GM23248 (cell line): ENCODE measurements around the gene SGCE. TPM values are rescaled to one million over a fixed set of nuclear protein-coding genes. Genes with fewer than 3 reads are reported as not detected.

Experiments
- DNase-seq: peaks from one replicate; pipeline ENCODE4 v3.0.0-alpha.2; 2015
- H2AFZ ChIP-seq: fragments of 200-600 bp; sonication (generic); 2 replicates; pipeline ENCODE4 v1.6.1; 2016; ENCODE audit warnings: antibody characterized with exemption
- H3F3A ChIP-seq: fragments of 200-600 bp; sonication (generic); 2 replicates; pipeline ENCODE4 v1.6.1; 2016; ENCODE audit warnings: mild to moderate bottlenecking, antibody characterized with exemption, mixed run types; ENCODE audit not compliant: insufficient read depth
- H3K27ac ChIP-seq: fragments of 200-600 bp; sonication (generic); 2 replicates; pipeline ENCODE4 v1.5.1; 2016; ENCODE audit warnings: mild to moderate bottlenecking
- H3K27me3 ChIP-seq: fragments of 200-600 bp; sonication (generic); replicated peaks from 2 replicates; pipeline ENCODE4 v1.6.1; 2016; ENCODE audit warnings: mild to moderate bottlenecking; ENCODE audit not compliant: insufficient read depth
- H3K36me3 ChIP-seq: fragments of 200-600 bp; sonication (generic); 2 replicates; pipeline ENCODE4 v1.6.1; 2016; ENCODE audit warnings: low read depth, mild to moderate bottlenecking
- H3K4me1 ChIP-seq: fragments of 200-600 bp; sonication (generic); 2 replicates; pipeline ENCODE4 v1.6.1; 2016; ENCODE audit warnings: mild to moderate bottlenecking; ENCODE audit not compliant: insufficient read depth
- H3K4me2 ChIP-seq: fragments of 200-600 bp; sonication (generic); one replicate; pipeline ENCODE4 v1.6.1; 2016; ENCODE audit warnings: mild to moderate bottlenecking; ENCODE audit not compliant: unreplicated experiment
- H3K4me3 ChIP-seq: fragments of 200-600 bp; sonication (generic); 2 replicates; pipeline ENCODE4 v1.5.1; 2016; ENCODE audit warnings: mild to moderate bottlenecking
- H3K79me2 ChIP-seq: fragments of 200-600 bp; sonication (generic); 2 replicates; pipeline ENCODE4 v1.6.1; 2016; ENCODE audit warnings: mild to moderate bottlenecking; ENCODE audit not compliant: insufficient read depth
- H3K9ac ChIP-seq: fragments of 200-600 bp; sonication (generic); 2 replicates; pipeline ENCODE4 v1.6.1; 2016; ENCODE audit warnings: mild to moderate bottlenecking
- H3K9me2 ChIP-seq: fragments of 200-600 bp; sonication (generic); 2 replicates; pipeline ENCODE4 v1.6.1; 2016; ENCODE audit warnings: mixed run types, mild to moderate bottlenecking, moderate library complexity; ENCODE audit not compliant: insufficient read depth
- H3K9me3 ChIP-seq: fragments of 200-600 bp; sonication (generic); one replicate; pipeline ENCODE4 v1.6.1; 2017; ENCODE audit warnings: low read depth
- H4K20me1 ChIP-seq: fragments of 200-600 bp; sonication (generic); 2 replicates; pipeline ENCODE4 v1.6.0; 2016; ENCODE audit not compliant: insufficient read depth
- EZH2 ChIP-seq: fragments of 200-600 bp; sonication (generic); IDR thresholded peaks from 2 replicates; pipeline ENCODE4 v1.6.1; 2018; ENCODE audit warnings: antibody characterized with exemption, mild to moderate bottlenecking; ENCODE audit not compliant: insufficient read depth, poor library complexity, severe bottlenecking
- EZH2phosphoT487 ChIP-seq: fragments of 200-600 bp; sonication (generic); IDR thresholded peaks from 2 replicates; pipeline ENCODE4 v1.6.1; 2018; ENCODE audit warnings: antibody characterized with exemption, moderate library complexity, mild to moderate bottlenecking, low read depth; ENCODE audit not compliant: insufficient read depth
- WGBS, 2 experiments: methylation state at CpG; one replicate each; pipeline ENCODE4 v1.1.6; 2015 to 2017; ENCODE audit warnings: low lambda C conversion rate in 2 of 2, low coverage in 1 of 2; ENCODE audit errors: missing lambda C conversion rate in 2 of 2; 5-methylcytosine and 5-hydroxymethylcytosine counted together
- in situ Hi-C: fragments of 300-500 bp; cut with MboI; formaldehyde crosslinking; loops from 2 replicates; pipeline ENCODE4 v1.15.0; 2020
- polyA plus RNA-seq: library from polyadenylated mRNA; unstranded; fragments of >200 nt; fragmentation: Nextera tagmentation; extraction: Ambion mirVana; gene quantifications from 2 replicates; pipeline ENCODE4 v1.2.1, GENCODE V29; 2016
- total RNA-seq: library from RNA; depleted of rRNA; stranded (reverse); fragments of >200 nt; shearing (Covaris generic); gene quantifications from 2 replicates; pipeline ENCODE4 v1.2.3, GENCODE V29; 2014

SGCE gene
- total and polyA plus RNA-seq, 2 experiments from 2014 or later, result 71.4 to 120 TPM

DNA sequence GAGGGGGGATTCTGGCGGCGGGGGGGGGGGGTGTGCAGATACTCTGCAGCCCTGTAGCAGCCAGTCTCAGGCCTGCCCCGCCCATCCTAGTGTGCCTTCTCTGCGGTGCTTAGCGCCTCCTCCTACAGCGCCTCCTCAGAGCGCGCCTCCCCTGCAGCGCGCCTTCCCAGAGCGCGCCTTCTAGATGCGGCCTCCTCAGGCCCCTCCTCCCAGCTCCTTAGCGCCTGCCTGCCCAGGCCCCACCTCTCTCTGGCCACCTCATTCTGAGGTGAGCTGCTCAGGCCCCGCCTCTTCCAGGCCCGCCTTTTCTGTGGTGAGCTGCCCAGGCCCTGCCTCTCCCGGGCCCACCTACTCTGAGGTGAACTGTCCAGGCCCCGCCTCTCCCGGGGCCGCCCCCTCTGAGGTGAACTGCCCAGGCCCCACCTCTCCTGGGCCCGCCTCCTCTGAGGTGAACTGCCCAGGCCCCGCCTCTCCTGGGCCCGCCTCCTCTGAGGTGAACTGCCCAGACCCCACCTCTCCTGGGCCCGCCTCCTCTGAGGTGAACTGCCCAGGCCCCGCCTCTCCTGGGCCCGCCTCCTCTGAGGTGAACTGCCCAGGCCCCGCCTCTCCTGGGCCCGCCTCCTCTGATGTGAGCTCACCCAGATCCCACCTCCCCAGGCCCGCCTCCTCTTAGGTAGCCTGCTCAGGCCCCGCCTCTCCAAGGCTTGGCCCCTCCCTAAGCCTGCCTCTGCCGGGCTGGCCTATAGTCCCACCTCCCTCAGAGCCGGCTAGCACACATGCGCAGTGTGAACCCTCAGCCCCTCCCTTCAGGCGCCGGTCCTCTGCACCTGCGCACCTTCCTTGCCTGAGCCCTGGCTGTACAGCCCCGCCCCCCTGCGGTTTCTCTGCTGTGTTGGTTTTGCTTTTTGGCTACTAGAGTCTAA is 2.1 kb upstream of the SGCE start:
- peak overlapping the region; percentile 33 for H3K4me2 ChIP-seq
- peak overlapping the region; percentile 89 for H3K4me3 ChIP-seq
- no peaks in the 10 kb centered on the region for H3K9me3 ChIP-seq
- TF ChIP-seq EZH2phosphoT487, result no peak
- no peak for TF ChIP-seq EZH2
- H3K79me2 ChIP-seq, result peaks cover 18% of the 10 kb centered on the region
- no peak overlapping the region for H3K9ac ChIP-seq
- no peak overlapping the region for H3K27ac ChIP-seq
- H4K20me1 ChIP-seq, result no peaks in the 10 kb centered on the region
- WGBS, 2 experiments, result 45 to 67% methylated on average over 15 to 38 of the region's 38 CpGs
- no peaks in the 10 kb centered on the region for H3K4me1 ChIP-seq
- no peaks in the 10 kb centered on the region for H3K9me2 ChIP-seq
- H3K27me3 ChIP-seq, result no peaks in the 10 kb centered on the region
- in situ Hi-C loops, result no loop called here
- peak overlapping the region; percentile 62; the same call in 1 of the 2 replicates for H2AFZ ChIP-seq
- no peaks in the 10 kb centered on the region for H3F3A ChIP-seq
- DNase-seq, result peak; percentile 92
- H3K36me3 ChIP-seq, result no peaks in the 10 kb centered on the region

DNA sequence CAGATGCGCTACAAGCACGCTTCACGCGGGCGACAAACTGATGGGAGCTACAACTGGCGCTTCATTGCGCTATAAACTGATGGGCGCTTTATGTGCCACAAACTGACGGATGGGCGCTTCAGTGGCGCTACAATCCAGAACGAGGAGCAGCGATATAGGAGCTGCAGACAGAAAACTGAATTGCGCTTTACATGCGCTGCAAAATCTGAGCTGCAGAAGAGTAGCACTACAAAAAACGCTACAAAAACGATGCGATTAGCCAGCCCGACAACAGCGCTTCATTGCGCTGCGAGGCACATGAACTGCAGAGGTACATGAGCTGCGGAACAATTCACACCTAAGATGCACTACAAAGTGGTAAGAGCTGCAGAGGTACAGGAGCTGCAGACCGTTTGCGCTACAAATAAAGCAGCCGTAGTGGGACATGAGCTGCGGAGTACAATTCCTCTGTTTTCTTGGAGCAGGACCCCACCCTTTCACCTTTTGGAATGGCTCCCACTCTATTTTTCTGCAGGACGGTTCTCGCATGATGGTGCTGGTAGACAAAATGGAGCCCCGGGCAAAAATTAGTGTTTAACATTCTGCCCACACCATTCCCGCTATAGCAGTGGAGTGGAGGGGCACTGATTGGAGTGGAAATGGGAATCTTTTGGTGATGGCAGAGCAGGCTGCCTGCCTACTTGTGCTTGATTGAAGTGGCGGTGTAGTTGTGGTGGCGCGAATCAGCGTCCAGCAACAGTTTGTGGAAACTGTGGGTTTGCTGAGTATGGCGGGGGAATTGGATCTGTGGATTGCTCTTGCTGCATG is 1.2 kb upstream of the SGCE start:
- no peak for TF ChIP-seq EZH2
- in situ Hi-C loops, result no loop called here
- DNase-seq, result peak; percentile 53
- 48% methylated on average over 36 of the region's 36 CpGs for WGBS, 2 experiments
- Histone ChIP-seq H2AFZ (peak overlapping the region; percentile 81), H3F3A (no peaks in the 10 kb centered on the region), H3K79me2 (peaks cover 27% of the 10 kb centered on the region), H3K4me3 (peak overlapping the region; percentile 89), H3K27ac (no peak overlapping the region), H4K20me1 (no peaks in the 10 kb centered on the region), H3K9me2 (no peaks in the 10 kb centered on the region), H3K9me3 (no peaks in the 10 kb centered on the region), H3K4me2 (peak overlapping the region; percentile 83), H3K9ac (no peak overlapping the region), H3K36me3 (no peaks in the 10 kb centered on the region), H3K4me1 (no peaks in the 10 kb centered on the region), H3K27me3 (no peaks in the 10 kb centered on the region)

DNA sequence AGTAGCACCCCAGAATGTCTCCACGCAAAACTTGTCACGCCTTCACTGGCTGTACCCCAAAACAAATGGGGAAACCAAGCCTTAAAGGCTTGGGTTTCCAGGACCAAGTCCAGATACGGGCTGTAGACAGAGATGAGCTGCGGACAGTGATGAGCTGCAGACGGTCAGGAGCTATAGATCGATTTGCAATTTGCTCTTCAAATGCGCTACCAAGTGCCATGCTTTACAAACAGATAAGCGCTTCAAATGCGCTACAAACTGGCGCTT is 658 bp upstream of the SGCE start:
- in situ Hi-C loops, result no loop called here
- Histone ChIP-seq H3K27me3 (no peaks in the 10 kb centered on the region), H3K36me3 (no peaks in the 10 kb centered on the region), H4K20me1 (no peaks in the 10 kb centered on the region), H3K27ac (no peak overlapping the region), H3K4me2 (peak overlapping the region; percentile 83), H3K4me1 (no peaks in the 10 kb centered on the region), H3K9me2 (no peaks in the 10 kb centered on the region), H3K79me2 (peaks cover 29% of the 10 kb centered on the region), H3K4me3 (peak overlapping the region; percentile 89), H2AFZ (peak overlapping the region; percentile 81), H3K9ac (no peak overlapping the region), H3F3A (no peaks in the 10 kb centered on the region), H3K9me3 (no peaks in the 10 kb centered on the region)
- 42 to 53% methylated on average over 10 of the region's 10 CpGs for WGBS, 2 experiments
- TF ChIP-seq EZH2phosphoT487, result no peak
- DNase-seq, result no peak

DNA sequence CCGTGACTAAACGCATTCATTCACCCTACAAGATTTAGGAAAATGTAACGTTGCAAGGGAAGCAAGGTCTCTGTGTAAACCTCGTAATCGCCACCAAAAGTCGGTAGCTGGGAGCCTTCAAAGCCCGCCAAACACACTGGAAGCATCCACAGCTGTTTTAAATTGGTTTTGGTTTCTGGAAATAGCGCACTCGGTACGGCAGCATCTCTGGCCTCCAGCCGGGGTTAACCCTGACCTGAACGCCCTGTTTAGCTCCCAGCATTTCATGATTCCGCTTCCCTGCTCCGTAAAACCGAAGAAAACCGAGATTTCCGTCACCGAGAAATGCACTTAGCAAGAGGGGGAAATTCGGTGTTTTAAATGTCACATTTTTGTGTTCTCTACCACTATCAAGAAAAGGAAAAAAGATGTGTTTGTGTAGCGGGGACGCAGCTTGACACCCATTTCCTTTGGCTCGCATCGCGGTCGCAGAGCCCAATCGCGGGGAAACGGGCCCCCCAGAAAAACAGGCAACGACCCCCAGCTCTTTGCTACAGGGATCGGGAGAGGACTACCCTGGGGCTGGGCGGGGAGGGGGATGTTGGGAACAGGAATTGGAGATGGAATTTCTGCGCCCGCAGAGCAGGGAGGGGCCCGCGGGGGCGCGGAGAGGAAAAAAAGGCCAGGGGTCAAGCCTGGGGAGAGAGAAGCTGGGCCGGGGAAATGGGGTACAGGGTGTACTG is 646 bp downstream of the SGCE start:
- no peaks in the 10 kb centered on the region for H3K36me3 ChIP-seq
- no peaks in the 10 kb centered on the region for H3K27me3 ChIP-seq
- WGBS, 2 experiments, result 1 to 2% methylated on average over 35 to 38 of the region's 38 CpGs
- DNase-seq, result peak; percentile 75
- peak overlapping the region; percentile 92 for H3K4me2 ChIP-seq
- no peaks in the 10 kb centered on the region for H3K9me3 ChIP-seq
- H3K4me1 ChIP-seq, result no peaks in the 10 kb centered on the region
- H3F3A ChIP-seq, result no peaks in the 10 kb centered on the region
- H3K27ac ChIP-seq, result peak overlapping the region; percentile 36
- peak overlapping the region; percentile 89 for H3K4me3 ChIP-seq
- peak overlapping the region; percentile 96 for H2AFZ ChIP-seq
- peak overlapping the region; percentile 86 for H3K9ac ChIP-seq
- in situ Hi-C loops, result no loop called here
- H3K9me2 ChIP-seq, result no peaks in the 10 kb centered on the region
- TF ChIP-seq EZH2phosphoT487 (no peak), EZH2 (no peak)
- H3K79me2 ChIP-seq, result peaks cover 39% of the 10 kb centered on the region
- no peaks in the 10 kb centered on the region for H4K20me1 ChIP-seq
